GM12872 (cell line): ENCODE measurements around the gene DET1.

Experiments used
- CTCF ChIP-seq: IDR thresholded peaks from 3 replicates; pipeline ENCODE4 v1.5.1; 2011; ENCODE audit warnings: low read depth, mild to moderate bottlenecking, low read length, moderate library complexity; ENCODE audit not compliant: insufficient read depth

The DET1 gene

DNA sequence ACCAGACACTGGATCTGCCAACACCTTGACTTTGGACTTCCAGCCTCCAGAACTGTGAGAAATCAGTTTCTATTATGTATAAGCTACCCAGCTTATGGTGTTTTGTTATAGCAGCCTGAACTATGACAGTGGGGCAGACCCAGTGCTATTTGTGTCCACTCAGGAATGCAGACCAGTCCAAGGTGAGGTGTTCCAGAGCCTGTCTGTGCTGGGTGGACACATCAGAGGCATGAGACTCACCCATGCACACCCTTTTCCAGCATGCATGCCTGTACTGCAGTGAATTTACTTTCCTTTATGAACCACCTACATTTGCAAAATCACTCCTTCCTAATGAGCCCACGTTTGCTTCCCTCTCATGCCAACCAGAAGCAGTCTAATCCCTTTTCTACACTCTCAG lies 27.6 kb upstream of the DET1 start:
- no peak for TF ChIP-seq CTCF

DNA sequence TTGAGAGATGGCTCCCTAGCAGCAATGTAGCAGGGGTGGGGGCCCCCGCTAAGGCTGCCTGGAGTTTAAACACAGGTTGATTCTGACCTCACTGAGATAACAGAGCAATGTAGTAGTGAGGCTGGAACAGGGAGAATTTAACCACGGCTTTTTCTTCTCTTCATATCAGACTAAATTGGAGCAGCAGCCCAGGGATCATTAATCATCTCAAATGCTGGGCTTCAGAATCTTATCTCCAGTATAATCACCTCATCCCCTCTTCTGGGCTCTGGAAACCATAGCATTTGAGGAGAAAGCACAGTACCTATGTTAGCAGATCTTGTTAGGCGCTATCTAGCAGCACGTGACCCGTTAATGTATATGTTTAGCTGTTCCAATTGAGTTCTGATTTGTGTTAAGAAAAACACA lies 25.4 kb upstream of the DET1 start:
- no peak for TF ChIP-seq CTCF

DNA sequence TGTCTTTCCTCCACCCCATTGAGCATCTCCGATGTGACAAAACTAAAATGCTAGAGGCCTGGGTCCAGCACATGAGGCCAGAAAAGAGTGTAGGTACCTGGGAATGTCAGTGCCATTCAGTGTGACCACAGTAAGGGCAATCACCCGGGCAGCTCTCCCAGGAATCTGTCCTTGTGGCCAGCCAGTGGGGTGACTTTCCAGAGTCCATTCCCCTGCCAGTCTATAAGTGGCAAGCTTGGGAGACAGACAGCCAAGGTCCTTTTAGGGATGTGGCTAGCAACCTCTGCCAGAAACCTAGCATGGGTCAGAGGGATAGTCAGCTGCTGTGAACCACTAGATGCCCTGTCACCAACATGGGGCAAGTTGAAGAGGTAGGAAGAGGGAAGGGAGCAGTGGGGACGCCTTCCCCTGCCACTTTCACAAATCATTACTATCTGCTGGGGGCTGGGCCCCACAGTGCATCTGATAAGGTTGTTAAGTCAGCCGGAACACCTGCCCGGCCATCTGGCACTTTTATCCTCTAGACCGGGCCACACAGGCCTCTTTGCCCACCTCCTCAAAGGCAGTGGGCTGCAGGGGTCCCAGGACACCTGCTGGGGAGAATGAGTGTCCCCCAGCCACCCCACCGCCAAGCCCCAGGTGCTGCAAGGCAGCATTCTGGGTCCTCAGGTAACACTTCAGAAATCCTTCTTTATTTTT lies 24.8 kb upstream of the DET1 start:
- TF ChIP-seq CTCF, result no peak

DNA sequence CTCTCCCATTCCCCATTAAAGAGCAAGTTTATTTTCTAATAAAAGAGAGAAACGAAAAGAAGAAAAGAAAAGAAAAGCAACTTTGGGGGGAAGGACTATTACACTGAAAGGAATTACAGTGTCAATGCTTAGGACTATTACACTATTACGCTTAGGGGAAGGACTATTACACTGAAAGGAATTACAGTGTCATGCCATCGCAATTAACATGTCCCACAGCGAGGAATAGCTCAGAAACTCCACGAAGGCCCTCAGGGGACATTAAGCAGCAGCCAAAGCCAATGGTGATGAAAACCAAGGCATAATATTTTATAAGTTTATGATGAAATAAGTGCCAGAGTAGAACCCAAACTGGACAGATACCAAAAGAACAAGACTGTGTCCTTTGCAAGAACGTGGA lies 22.1 kb upstream of the DET1 start:
- no peak for TF ChIP-seq CTCF

GRCh38 chr15:88564741-88565140 lies 18.3 kb upstream of the DET1 start:
- no peak for TF ChIP-seq CTCF

GRCh38 chr15:88563638-88564037 lies 17.2 kb upstream of the DET1 start:
- TF ChIP-seq CTCF, result no peak

DNA sequence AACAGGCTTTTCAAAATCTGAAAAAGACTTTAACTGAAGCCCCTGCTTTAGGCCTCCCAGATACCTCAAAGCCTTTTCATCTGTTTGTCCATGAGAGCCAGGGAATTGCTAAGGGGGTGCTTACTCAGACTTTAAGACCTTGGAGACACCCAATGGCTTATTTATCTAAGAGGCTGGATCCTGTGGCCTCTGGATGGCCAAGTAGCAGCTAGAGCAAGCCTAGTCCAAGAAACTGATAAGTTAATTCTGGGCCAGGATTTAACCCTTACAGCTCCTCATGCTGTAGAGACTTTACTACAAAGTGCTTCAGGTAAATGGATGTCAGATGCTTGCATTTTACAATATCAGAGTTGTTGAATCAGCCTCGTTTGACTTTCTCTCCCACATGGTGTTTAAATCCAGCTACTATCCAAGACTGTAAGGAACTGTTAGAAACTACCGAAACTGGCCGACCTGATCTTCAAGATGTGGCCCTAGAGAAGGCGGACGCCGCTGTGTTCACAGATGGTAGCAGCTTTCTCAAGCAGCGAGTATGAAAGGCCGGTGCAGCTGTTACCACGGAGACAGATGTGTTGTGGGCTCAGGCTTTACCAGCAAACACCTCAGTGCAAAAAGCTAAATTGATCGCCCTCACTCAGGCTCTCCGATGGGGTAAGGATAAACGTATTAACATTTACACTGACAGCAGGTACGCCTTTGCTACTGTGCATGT lies 3.3 kb downstream of the DET1 start:
- TF ChIP-seq CTCF, result no peak
